ENCODE measurements around the gene METTL16. TPM values are rescaled to one million over a fixed set of nuclear protein-coding genes. Genes with fewer than 3 reads are reported as not detected.
"Not testable (repeated sequence)": the region's sequence is repeated elsewhere in the genome, so short reads cannot be mapped to it uniquely, and the experiment has no call there.

METTL16 gene
- total RNA-seq, 2 experiments from 2014 or later, result 26.6 to 41.5 TPM

DNA sequence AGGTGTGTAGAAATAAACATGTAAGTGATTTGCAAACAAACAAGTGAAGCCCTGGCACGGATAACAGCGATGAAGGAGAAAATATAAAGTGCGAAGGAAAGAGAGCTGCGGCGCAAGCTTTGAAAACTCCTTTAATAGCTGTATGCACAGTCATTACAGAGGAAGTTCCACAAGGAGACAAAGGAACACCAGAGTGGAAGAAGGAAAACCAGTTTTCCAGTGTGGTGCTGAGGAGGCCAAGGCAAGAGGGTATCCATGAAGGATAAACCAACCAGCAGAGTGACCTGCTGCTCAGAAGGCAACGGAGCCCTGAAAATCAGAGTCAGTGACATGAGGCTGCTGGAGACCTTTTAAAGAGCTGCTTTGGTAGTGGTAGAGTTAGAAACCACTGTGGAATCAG is 24.4 kb downstream of the METTL16 start:
- Histone ChIP-seq H3K36me3 (ENCODE audit: insufficient read depth, low read length) (peaks cover 25% of the 10 kb centered on the region), H3K4me3 (ENCODE audit: low read depth, low read length, poor library complexity, severe bottlenecking) (no peak overlapping the region), H4K20me1 (ENCODE audit: insufficient read depth, low read length) (no peaks in the 10 kb centered on the region; the same call in 1 of the 2 replicates), H3K9me2 (ENCODE audit: insufficient read depth, low read length) (no peaks in the 10 kb centered on the region), H3K27ac (ENCODE audit: low read depth, low read length, poor library complexity, severe bottlenecking) (no peak overlapping the region), H3K4me1 (ENCODE audit: insufficient read depth, low read length, poor library complexity, severe bottlenecking) (peaks cover 41% of the 10 kb centered on the region), H3K9me3 (ENCODE audit: low read length) (no peaks in the 10 kb centered on the region), H3K4me2 (ENCODE audit: low read length) (no peak overlapping the region), H2AFZ (ENCODE audit: low read length) (no peak overlapping the region), H3K79me2 (ENCODE audit: insufficient read depth, low read depth, low read length) (peaks cover 85% of the 10 kb centered on the region)
- intact Hi-C loops (cut with micrococcal nuclease; ENCODE audit: unreplicated experiment), result no loop called here
- POLR2A ChIA-PET, result interaction anchor here (0.7 to 1.1 kb wide), 2 partner anchors 24 to 1613 kb away, joined by 4 to 5 read pairs; partner anchors contain the start of gene METTL16
- BruUV-seq (replicated peaks), result no TSS peak
- no peak for TF ChIP-seq CTCF (conservative IDR thresholded peaks at IDR 0.05; ENCODE audit: low read length)
- no peak for TF ChIP-seq EZH2phosphoT487 (IDR thresholded peaks at IDR 0.05; ENCODE audit: borderline replicate concordance, low read depth, low read length)
- no peak for DNase-seq (ENCODE audit: low spot score)
- CTCF ChIA-PET (ENCODE audit: unreplicated experiment), result interaction anchor here (0.5 kb wide), 1 partner anchor 419 kb away, joined by 3 read pairs; no protein-coding TSS in a partner anchor

DNA sequence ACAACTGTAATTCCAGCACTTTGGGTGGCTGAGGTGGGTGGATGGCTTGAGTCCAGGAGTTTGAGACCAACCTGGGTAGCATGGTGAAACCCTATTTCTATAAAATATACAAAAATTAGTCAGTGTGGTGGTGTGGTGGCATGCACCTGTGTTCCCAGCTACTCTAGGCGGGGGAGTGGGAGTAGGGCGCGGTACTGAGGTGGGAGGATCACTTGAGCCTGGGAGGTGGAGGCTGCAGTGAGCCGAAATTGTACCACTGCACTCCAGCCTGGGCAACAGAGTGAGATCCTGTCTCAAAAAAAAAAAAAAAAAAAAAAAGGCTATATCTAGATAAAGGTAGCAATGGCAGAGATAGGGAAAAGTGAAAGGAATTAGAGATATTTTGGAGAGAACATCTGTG is 25.0 kb downstream of the METTL16 start:
- peaks cover 20% of the 10 kb centered on the region for H3K36me3 ChIP-seq (ENCODE audit: insufficient read depth, low read length)
- H4K20me1 ChIP-seq (ENCODE audit: insufficient read depth, low read length); H2AFZ ChIP-seq (ENCODE audit: low read length); H3K9me2 ChIP-seq (ENCODE audit: insufficient read depth, low read length); DNase-seq (ENCODE audit: low spot score); H3K27ac ChIP-seq (ENCODE audit: low read depth, low read length, poor library complexity, severe bottlenecking); BruUV-seq (replicated peaks); H3K4me2 ChIP-seq (ENCODE audit: low read length); H3K4me3 ChIP-seq (ENCODE audit: low read depth, low read length, poor library complexity, severe bottlenecking); H3K9me3 ChIP-seq (ENCODE audit: low read length); intact Hi-C loops (cut with micrococcal nuclease; ENCODE audit: unreplicated experiment): not testable (repeated sequence)
- H3K79me2 ChIP-seq (ENCODE audit: insufficient read depth, low read depth, low read length), result peaks cover 87% of the 10 kb centered on the region
- peaks cover 43% of the 10 kb centered on the region for H3K4me1 ChIP-seq (ENCODE audit: insufficient read depth, low read length, poor library complexity, severe bottlenecking)
- ChIA-PET CTCF (ENCODE audit: unreplicated experiment) (interaction anchor here (0.5 kb wide), 1 partner anchor 419 kb away, joined by 3 read pairs; no protein-coding TSS in a partner anchor), POLR2A (interaction anchor here (0.7 kb wide), 1 partner anchor 1613 kb away, joined by 4 read pairs; no protein-coding TSS in a partner anchor)

- Histone ChIP-seq H3K4me1 (ENCODE audit: insufficient read depth, low read length, poor library complexity, severe bottlenecking) (peaks cover 37% of the 10 kb centered on the region), H3K4me2 (ENCODE audit: low read length) (no peak overlapping the region), H2AFZ (ENCODE audit: low read length) (no peak overlapping the region), H3K4me3 (ENCODE audit: low read depth, low read length, poor library complexity, severe bottlenecking) (no peak overlapping the region), H3K9me2 (ENCODE audit: insufficient read depth, low read length) (no peaks in the 10 kb centered on the region), H3K9me3 (ENCODE audit: low read length) (no peaks in the 10 kb centered on the region), H3K79me2 (ENCODE audit: insufficient read depth, low read depth, low read length) (peaks cover 89% of the 10 kb centered on the region), H4K20me1 (ENCODE audit: insufficient read depth, low read length) (peaks cover 5% of the 10 kb centered on the region; the same call in 1 of the 2 replicates), H3K27ac (ENCODE audit: low read depth, low read length, poor library complexity, severe bottlenecking) (no peak overlapping the region), H3K36me3 (ENCODE audit: insufficient read depth, low read length) (peaks cover 20% of the 10 kb centered on the region)
- DNase-seq (ENCODE audit: low spot score), result no peak
- intact Hi-C loops (cut with micrococcal nuclease; ENCODE audit: unreplicated experiment), result no loop called here
- CTCF ChIA-PET (ENCODE audit: unreplicated experiment), result interaction anchor here (1.1 kb wide), 1 partner anchor 15 kb away, joined by 3 read pairs; no protein-coding TSS in a partner anchor
- no TSS peak for BruUV-seq (replicated peaks)
- no peak for TF ChIP-seq EZH2phosphoT487 (IDR thresholded peaks at IDR 0.05; ENCODE audit: borderline replicate concordance, low read depth, low read length)
- TF ChIP-seq CTCF (conservative IDR thresholded peaks at IDR 0.05; ENCODE audit: low read length), result no peak
- POLR2A ChIA-PET, result no interaction called here
Measured at GRCh38 chr17:2485970-2486369, 25.7 kb downstream of the METTL16 start.
